SHP77 treated with DMSO at 0.1 percent for 48 hours (cell line): ENCODE measurements around the gene IL1RAPL1.
"Not testable (repeated sequence)": the region's sequence is repeated elsewhere in the genome, so short reads cannot be mapped to it uniquely, and the experiment has no call there.

Experiments used
- DNase-seq: peaks from one replicate; lab custom pipeline; 2025; lab: John Stamatoyannopoulos, UW

The IL1RAPL1 gene

DNA sequence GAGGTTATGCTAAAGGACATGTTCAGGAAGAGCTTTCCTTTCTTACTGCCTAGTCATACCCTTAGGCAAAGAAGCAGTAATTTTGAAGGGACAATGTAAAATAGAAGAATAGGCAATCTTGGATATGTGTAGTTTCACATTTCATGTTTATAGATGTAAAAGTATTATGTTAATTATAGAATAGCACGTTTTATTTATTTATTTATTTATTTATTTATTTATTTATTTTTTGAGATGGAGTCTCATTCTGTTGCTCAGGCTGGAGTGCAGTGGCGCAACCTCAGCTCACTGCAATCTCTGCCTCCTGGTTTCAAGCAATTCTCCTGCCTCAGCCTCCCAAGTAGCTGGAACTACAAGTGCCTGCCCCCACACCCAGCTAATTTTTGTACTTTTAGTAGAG is 535.6 kb downstream of the IL1RAPL1 start:
- DNase-seq: not testable (repeated sequence)

- no peak for DNase-seq
These were observed 543.7 kb downstream of the IL1RAPL1 start for GRCh38 chrX:29130905-29131304.

DNA sequence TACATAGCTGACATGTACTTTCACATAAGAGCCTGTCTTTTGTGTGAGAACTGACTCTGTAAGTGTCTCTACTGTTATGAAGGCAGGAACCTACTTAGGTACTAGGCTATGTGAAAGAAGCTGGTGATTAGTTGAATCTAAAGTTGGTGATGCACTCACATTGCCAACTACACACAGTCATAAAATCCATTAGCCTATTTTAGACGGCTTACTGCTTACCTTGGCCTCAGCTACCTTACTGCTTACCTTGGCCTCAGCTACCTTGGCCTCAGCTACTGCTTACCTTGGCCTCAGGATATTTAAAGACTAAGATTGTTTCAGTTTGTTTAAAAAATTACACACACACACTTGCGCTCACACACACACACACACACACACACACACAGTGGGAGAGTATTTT is 549.7 kb downstream of the IL1RAPL1 start:
- DNase-seq: no peak

- no peak for DNase-seq
These were observed 550.8 kb downstream of the IL1RAPL1 start for GRCh38 chrX:29138003-29138402.

DNA sequence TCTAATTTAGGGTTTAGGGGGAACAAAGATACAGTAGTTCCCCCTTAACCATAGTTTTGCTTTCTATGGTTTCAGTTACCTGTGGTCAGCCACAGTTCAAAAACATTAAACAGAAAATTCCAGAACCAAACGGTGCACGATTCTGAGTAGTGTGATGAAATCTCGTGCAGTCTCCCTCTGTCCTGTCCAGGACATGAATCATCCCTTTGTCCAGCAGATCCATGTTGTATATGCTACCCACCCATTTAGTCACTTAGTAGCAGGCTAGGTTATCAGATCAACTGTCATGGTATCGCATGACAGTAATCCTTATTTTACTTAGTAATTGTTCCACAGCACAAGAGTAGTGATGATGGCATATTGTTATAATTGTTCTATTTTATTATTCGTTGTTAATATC is 556.1 kb downstream of the IL1RAPL1 start:
- DNase-seq: no peak

GRCh38 chrX:29143756-29144155 is 556.5 kb downstream of the IL1RAPL1 start:
- no peak for DNase-seq

GRCh38 chrX:29145316-29145715 is 558.1 kb downstream of the IL1RAPL1 start:
- no peak for DNase-seq

- no peak for DNase-seq
These were observed 561.3 kb downstream of the IL1RAPL1 start for GRCh38 chrX:29148511-29148910.

GRCh38 chrX:29155286-29155685 is 568.0 kb downstream of the IL1RAPL1 start:
- no peak for DNase-seq

DNA sequence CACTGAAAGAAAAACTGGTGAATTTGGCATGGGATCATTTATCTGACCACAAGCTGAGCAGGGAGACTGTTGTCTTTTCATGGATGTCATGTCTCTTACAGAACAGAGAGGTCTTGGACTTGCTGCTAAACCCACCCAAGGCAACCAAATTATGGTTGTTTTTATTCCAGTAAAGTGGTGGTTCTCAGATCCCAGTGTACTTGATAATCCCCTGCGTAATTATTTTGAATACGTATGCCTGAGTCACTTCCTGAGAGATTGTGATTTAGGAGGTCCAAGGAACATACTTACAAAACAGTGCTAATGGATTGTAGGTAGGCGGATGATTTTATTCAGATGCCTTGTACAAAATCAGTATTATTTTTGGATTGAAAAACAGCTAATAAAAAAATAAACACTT is 585.6 kb downstream of the IL1RAPL1 start:
- no peak for DNase-seq

- DNase-seq: no peak
These were observed 600.0 kb downstream of the IL1RAPL1 start for GRCh38 chrX:29187264-29187663.

DNA sequence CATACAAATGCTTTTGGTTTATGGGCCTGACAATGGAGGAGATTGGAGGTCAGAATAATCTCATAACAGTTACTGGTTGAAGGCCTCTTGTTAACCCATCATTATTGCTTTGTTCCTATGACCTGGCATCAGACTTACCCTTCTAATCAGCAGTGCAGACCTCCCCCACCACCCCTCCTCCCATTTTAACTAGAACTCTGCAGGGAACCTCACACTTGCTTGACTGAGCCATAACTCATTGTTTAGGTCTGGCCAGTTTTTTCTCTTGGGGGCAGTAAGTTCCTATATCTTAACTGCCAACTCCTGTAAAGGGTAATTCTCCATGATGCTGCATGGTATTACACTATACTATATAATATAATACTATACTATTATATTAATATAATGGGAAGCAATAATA is 609.3 kb downstream of the IL1RAPL1 start:
- no peak for DNase-seq

DNA sequence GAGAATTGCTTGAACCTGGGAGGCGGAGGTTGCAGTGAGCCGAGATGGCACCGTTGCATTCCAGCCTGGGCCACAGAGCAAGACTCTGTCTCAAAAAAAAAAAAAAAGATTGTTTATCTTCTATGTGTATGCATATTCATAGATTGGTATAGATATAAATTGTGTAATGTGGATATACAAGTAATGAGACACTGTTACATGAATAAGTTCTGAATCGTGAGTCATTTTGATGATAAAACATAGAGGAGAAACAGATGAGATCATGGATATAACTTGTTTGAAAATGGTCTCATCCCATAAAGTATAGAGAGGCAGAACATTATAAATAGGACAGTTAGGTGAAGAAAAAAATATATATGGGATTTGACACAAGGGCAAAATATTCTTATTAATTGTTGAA is 628.0 kb downstream of the IL1RAPL1 start:
- no peak for DNase-seq

DNA sequence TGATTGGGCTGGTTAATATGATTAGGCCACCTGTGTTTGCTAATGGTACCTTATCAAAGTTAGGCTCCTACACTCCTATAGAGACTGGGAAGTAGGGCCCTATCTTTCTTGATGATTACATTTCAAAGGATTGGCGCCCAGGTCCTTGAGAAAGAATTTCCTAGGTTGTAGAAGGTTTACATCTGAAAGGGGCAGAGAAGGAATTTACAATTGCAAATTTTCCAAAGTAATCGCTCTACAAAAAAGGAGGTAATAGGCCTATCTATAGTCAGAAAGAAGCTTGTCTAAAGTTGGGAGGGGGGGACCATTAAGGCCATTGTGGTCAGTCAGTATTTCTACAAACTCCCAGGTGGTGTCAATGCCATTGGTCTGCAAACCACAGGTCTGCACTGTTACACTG is 638.4 kb downstream of the IL1RAPL1 start:
- DNase-seq: no peak

DNA sequence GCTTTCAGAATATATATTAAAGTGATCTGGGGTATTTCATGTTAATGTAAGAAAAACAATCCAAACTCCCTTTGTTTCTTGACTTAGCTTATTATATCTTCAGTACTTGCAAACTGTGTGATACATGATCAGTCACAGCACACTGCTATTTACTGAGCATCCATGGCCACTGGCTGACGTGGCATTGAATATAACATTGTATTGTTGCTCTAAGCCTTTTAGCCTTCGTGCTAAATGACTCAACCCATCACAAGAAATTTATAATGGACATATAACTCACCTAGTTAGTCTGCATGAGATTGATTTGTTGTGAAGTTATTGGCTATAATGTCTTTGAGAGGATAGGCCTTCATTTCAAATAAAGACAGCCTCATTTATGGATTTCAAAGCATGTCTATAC is 642.6 kb downstream of the IL1RAPL1 start:
- no peak for DNase-seq

GRCh38 chrX:29231800-29232199 is 644.6 kb downstream of the IL1RAPL1 start:
- DNase-seq: no peak

DNA sequence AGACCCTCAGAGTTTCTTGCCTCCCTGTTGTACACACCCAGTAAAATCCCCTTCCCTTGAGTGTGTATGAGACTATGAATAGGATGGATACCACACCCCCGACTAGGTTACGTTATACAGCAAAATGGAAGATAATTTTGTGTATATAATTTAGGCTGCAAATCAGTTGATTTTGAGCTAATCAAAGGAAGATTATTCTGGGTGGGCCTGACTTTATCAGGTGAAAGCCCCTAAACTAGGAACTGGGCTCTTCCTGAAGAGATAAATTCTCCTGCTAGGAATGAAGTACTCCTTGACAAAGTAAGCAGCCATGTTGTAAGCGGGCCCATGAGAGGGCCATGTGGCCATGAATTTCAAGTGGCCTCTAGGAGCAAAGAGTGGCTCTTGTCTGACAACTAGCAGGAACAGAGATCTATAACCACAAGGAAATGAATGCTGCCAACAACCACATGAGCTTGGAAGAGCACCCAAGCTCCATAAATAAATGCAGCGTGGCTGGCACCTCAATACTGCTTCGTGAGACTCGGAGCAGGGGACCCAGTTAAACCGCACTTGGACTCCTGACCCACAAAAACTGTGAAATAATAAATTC is 646.4 kb downstream of the IL1RAPL1 start:
- no peak for DNase-seq

GRCh38 chrX:29237972-29238371 is 650.7 kb downstream of the IL1RAPL1 start:
- no peak for DNase-seq

DNA sequence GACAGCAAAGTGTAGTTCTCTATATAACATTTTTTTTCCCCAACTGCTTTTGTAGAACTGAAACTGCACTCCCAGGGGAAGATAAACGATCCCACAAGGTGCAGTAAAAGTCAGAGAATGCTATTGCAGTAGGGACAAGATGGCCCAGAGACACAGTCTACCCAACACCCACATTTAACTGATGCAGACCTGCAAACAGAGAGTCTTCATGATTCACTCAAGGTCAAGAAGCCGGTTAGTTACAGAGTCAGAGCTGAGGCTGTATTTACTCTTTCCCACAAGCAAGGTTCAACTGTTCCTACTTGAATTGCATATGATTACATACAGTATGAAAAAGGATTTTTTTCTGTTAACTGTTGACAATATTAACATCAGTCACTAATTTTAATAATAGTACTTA is 654.6 kb downstream of the IL1RAPL1 start:
- no peak for DNase-seq

- DNase-seq: no peak
These were observed 655.6 kb downstream of the IL1RAPL1 start for GRCh38 chrX:29242856-29243255.

DNA sequence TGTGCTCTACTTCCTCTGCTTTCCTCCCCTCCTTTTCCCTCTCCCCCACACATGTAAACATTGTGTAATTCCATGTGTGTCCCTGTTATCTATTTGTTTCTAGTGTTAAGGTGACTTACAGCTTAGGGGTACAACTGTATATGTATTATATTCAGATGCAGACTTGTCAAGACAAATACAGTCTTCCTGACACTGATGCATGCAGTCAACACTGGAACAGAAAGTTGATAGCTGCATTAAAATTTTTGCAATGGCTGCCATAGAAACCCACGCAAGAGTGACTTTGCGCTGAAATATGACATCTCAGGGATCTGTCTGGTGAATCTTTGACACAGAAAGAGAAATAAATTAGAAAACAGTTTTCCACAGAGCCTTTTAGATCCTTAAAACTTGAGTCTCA is 656.7 kb downstream of the IL1RAPL1 start:
- no peak for DNase-seq

DNA sequence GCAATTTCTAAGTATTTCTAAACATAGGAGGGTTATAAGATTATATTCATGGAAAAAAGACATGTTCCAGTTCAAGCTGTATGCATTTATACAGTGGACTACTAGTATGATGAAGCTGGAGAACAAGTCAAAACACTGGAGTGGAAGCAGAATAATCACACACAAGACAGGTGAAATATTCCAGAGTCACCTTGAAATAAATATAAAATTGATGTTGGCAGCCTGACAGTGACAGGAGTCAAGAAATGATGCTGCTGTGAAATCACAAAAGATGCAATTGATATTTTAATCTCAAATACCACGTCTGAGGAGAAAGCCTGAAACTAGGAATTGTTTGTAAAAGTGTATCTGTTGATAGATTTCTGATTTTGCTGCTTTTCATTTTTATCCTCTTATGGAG is 667.3 kb downstream of the IL1RAPL1 start:
- DNase-seq: no peak

DNA sequence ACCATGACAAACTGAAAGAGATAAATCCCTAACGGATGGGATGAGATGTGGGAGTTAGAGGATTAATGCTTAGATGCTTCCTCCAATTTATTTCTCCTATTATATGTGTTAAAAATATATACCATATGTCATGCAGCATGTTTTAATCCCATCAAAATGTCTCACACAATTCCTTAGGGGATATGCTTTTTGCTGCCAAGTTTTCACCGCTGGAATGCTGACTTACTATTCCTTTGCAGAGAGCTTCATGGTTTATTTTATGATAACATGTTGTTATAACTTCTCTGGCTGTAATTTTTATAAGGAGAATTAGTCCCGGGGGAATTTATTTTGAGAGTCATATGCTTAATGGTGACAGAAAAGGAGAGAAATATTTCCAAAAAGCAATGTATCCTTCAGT is 670.3 kb downstream of the IL1RAPL1 start:
- no peak for DNase-seq

DNA sequence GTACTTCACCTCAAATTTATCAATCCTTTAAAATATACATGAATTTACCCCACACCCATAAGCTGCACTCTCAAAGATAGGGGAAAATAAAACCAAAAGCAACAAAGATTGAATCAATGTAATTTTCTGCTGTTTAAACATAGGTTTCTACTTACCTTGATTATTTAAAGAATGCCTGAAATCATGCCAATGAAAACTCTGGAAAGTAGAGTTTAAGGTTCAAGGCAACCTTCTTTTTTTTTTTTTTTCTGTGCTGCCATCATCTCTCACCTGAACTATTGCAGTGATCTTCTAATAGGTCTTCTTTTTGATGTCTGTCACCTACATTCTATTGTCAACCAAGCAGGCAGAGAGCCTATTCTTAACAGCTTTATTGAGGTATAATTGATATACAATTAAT is 682.1 kb downstream of the IL1RAPL1 start:
- DNase-seq: no peak

DNA sequence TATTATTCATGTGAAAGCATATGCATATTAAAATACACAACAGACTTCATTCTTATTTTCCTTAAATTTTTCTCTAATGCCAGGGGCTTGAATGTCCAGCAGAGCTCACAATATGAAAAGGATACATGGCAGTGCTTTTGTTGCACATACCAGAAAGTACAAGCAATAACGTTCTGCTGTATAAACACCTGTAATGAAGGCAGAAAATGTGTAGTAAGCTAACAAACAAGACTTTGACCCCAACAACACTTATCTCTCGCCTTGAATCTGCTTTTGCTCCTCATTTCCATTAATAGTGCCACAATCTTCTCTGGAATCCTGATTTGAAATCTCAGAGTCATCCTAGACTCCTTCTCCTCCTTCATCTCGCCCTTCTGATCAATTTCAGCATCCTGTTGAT is 687.3 kb downstream of the IL1RAPL1 start:
- no peak for DNase-seq
